DND-41 (cell line): ENCODE results near the gene RNF130.

Source experiments
- EZH2 ChIP-seq: IDR thresholded peaks from 3 replicates; pipeline ENCODE4 v1.6.1; 2012; ENCODE audit warnings: borderline replicate concordance, low read depth, mild to moderate bottlenecking, moderate library complexity, low read length, inconsistent platforms; ENCODE audit not compliant: severe bottlenecking
- TF ChIP-seq, protein P1 (sequence below): IDR thresholded peaks from 2 replicates; pipeline ENCODE4 v1.5.1; 2012; ENCODE audit warnings: borderline replicate concordance, low read length, moderate library complexity, mild to moderate bottlenecking; ENCODE audit not compliant: poor library complexity, severe bottlenecking; ENCODE audit errors: extremely low read depth

DNA sequence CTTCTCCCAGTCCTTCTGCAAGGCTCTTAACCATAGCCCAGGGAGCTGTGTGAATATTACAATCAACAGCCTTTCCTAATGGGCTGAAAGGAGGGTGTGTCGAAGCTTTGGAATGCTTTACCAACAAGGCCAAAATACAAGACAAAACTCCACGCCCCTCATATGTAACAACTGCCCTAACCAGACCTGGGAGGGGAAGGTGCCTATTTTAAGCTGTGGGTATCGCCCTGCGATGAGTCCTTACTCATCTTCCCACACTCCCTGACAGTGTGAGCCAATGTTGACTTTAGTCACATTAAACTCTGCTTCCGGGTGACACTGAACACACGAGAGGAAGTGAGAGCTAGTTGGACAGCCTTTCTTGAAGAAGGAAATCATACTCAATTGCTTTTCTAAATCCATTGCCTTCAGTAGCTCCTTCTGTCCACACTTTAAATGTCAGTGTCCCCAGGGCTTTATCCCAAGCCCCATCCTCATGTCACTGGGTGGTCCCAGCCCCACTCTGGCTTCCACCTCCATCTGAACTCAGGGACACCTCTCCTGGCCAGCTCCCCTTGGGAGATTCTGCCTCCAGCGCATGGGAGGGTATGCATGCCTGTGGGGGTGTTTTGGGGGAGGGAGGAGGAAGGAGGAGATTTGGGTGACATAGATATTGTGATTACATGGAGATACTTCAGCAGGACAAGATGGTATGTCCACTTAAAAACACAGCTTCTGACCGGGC is 157.4 kb downstream of the RNF130 start:
- TF ChIP-seq, protein P1, sequence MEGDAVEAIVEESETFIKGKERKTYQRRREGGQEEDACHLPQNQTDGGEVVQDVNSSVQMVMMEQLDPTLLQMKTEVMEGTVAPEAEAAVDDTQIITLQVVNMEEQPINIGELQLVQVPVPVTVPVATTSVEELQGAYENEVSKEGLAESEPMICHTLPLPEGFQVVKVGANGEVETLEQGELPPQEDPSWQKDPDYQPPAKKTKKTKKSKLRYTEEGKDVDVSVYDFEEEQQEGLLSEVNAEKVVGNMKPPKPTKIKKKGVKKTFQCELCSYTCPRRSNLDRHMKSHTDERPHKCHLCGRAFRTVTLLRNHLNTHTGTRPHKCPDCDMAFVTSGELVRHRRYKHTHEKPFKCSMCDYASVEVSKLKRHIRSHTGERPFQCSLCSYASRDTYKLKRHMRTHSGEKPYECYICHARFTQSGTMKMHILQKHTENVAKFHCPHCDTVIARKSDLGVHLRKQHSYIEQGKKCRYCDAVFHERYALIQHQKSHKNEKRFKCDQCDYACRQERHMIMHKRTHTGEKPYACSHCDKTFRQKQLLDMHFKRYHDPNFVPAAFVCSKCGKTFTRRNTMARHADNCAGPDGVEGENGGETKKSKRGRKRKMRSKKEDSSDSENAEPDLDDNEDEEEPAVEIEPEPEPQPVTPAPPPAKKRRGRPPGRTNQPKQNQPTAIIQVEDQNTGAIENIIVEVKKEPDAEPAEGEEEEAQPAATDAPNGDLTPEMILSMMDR = no peak
- no peak for TF ChIP-seq EZH2
